GM12801 (cell line): ENCODE results near the gene CCDC90B.

Experiments
- CTCF ChIP-seq: IDR thresholded peaks from one replicate; pipeline ENCODE4 v1.5.1; 2011; ENCODE audit warnings: control low read depth; ENCODE audit not compliant: insufficient read length; ENCODE audit errors: extremely low read depth

CCDC90B gene

GRCh38 chr11:83278351-83278750, 7.8 kb downstream of the CCDC90B start:
- no peak for TF ChIP-seq CTCF

GRCh38 chr11:83275888-83276641, 10.1 kb downstream of the CCDC90B start:
- TF ChIP-seq CTCF = no peak

- TF ChIP-seq CTCF = no peak
Measured at GRCh38 chr11:83272627-83273026, 13.5 kb downstream of the CCDC90B start.

GRCh38 chr11:83265331-83265730, 20.8 kb downstream of the CCDC90B start:
- no peak for TF ChIP-seq CTCF

GRCh38 chr11:83259559-83259958, 26.6 kb downstream of the CCDC90B start:
- no peak for TF ChIP-seq CTCF

- no peak for TF ChIP-seq CTCF
Measured at GRCh38 chr11:83257761-83258168, 28.4 kb downstream of the CCDC90B start.

GRCh38 chr11:83256602-83257340, 29.4 kb downstream of the CCDC90B start:
- TF ChIP-seq CTCF = no peak
